Hippocampal formation (tissue), 2 donors: Measurements from ENCODE around the gene VGLL4.
"Not testable (repeated sequence)": the region's sequence is repeated elsewhere in the genome, so short reads cannot be mapped to it uniquely, and the experiment has no call there.

ENCODE experiments used
- DNase-seq, 2 donors: peaks; one replicate each; lab custom pipeline; 2025; lab: John Stamatoyannopoulos, UW

The VGLL4 gene

DNA sequence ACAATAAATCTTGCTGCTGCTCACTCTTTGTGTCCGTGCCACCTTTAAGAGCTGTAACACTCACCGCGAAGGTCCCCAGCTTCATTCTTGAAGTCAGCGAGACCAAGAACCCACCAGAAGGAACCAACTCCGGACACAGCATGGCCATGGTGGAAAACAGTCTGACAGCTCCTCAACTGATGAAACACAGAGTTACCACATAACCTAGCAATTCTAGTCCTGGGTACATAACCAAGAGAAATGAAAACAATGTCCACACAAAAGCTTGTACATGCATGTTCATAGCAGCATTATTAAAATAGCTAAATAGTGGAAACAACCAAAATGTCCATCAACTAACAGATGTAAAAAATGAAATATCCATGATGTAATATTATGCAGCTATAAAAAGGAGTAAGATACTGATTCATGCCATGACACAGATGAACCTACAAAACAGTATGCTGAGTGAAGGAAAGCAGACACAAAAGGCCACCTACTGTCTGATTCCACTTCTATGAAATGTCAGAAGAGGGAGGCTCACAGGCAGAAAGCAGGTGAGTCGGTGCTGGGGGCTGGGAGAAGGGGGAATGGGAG, 36.8 kb downstream of the VGLL4 start:
- DNase-seq: no peak

GRCh38 chr3:11606090-11606784, 37.5 kb downstream of the VGLL4 start:
- DNase-seq: no peak

GRCh38 chr3:11605398-11605797, 38.3 kb downstream of the VGLL4 start:
- DNase-seq: no peak

- DNase-seq: no peak
Observed at GRCh38 chr3:11604139-11604892, 39.4 kb downstream of the VGLL4 start.

GRCh38 chr3:11603628-11604027, 40.1 kb downstream of the VGLL4 start:
- no peak for DNase-seq

GRCh38 chr3:11602886-11603527, 40.7 kb downstream of the VGLL4 start:
- no peak for DNase-seq

GRCh38 chr3:11602239-11602840, 41.4 kb downstream of the VGLL4 start:
- DNase-seq: no peak

DNA sequence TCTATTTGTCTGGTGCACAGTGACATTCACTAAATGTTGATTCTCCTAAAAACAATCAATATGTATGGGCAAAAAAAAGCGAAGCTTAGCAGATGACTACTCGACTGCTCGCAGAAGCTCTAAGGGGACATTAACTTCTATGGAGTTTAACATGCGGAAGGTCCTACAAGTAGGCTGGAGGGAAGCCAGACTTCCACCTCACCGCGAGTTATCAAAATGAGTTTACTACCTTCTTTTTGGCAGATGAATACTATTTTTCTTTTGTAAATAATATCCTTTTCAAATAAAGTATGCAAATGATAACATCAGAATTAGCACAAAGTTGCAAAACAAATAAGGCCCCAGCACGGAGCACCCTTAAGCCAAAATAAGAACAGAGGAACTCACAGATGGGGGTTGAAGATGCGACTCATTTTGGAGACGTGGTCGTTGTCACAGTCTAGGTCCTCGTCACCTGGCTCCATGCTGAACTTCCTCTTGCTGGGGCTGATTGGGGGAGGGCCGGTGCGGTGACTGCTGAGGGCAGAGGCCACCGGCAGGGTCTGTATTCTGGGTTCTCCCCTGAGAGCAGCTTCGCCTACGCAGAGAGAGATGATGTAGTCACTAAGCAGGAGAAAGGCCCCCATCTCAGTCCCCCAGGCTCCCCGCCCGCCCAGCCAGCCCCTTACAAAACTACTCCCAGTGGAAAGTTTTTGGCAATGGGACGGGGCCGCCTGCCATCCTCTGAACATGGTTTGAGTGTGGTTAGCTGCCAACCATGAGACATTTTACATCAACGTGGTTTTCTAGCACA, 42.1 kb downstream of the VGLL4 start:
- DNase-seq: peak in 1 of 2 donors; percentile 34

- DNase-seq: no peak
Observed at GRCh38 chr3:11600501-11601282, 43.0 kb downstream of the VGLL4 start.

DNA sequence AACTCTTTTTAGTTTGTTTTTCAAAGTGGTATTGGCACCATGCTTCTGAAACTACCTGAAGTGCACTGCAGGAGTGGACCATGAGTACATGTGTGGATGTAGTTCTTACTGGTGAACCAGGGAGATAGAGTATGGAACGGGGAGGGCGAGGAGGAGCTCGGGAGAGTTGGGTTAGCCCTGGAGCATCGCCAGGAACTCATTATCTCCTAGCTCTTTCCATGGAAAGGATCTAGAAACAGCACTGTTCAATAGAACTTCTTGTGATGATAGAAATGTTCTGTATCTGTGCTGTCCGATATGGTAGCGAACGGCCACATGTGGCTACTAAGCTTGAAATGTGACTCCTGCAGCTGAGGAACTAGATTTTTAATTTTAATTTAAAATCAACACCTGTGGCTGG, 47.3 kb downstream of the VGLL4 start:
- DNase-seq: no peak

DNA sequence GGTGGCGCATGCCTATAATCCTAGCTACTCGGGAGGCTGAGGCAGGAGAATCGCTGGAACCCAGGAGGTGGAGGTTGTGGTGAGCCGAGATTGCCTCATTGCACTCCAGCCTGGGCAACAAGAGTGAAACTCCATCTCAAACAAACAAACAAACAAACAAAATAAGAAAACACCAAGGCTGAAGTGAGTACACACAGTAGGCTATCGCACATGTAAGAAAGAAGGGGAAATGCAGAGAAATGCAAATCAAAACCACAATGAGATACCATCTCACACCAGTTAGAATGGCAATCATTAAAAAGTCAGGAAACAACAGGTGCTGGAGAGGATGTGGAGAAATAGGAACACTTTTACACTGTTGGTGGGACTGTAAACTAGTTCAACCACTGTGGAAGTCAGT, 48.7 kb downstream of the VGLL4 start:
- not testable (repeated sequence) for DNase-seq

DNA sequence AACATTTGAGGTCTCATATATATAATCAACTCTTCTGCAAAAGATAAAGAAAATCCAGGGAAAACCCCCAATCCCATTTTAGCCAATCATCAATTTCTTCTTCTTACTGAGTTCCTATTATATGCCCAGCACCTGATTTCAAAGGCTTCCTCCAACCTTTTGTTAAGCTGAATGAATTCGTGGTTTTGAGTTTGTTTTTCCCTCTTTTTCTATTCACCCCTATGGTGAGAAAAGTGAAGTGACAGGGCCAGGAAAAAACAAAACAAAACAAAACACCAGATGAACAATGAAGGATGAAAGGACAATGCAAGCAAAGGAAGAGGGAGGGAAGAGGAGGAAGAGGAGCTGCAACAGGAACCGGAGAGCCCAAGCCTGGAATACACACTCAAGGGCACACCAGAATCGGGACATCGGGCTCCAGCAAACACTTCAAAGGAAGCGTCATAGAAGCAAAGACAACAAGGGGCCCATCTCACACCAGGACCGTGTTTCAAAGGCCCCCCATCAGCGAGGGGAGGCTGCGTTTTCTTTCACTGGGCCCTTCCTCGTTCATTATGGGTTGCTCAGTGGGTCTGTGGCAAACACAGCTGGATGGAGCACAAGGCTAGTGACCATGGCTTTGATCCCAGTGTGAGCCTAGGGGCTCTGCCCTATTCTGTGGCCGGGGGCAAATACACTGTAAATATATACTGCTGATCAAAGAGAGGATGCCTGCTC, 50.2 kb downstream of the VGLL4 start:
- DNase-seq: no peak

GRCh38 chr3:11592445-11593298, 51.0 kb downstream of the VGLL4 start:
- DNase-seq: peak in 1 of 2 donors; percentile 46

GRCh38 chr3:11591391-11592282, 52.1 kb downstream of the VGLL4 start:
- DNase-seq: peak; percentile 77 to 94

DNA sequence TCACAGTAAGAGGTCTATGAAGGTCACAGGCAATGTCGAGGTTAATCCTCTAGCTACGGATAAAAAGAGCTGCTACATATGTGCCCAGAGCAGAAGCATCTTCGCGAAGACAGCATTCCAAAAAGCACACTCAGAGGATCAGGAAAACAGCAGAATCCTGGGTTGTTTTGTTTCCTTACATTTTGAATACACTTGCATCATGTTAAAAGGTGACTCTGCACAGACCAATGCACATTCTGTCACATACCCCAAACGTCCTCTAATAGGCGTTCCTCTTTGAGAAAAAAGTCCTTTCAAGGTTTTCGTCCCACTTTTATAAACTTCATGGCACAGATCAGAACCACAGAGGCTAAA, 52.7 kb downstream of the VGLL4 start:
- DNase-seq: no peak

DNA sequence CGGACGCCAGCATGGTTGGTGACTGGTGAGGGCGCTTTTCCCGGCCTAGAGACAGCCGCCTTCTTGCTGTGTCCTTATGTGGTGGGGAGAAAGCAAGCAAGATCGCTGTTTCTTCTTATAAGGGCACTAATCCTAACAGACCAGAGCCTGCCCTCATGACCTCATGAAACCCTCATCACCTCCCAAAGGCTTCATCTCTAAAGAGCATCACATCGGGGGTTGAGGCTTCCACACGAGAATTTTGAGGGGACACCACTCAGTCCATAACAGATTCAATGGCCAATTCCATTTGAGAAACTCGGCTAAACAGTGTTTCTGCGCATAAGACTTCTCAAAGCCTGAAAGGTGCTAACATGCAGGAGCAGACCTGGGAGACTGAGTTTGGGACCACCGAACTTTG, 54.0 kb downstream of the VGLL4 start:
- no peak for DNase-seq

DNA sequence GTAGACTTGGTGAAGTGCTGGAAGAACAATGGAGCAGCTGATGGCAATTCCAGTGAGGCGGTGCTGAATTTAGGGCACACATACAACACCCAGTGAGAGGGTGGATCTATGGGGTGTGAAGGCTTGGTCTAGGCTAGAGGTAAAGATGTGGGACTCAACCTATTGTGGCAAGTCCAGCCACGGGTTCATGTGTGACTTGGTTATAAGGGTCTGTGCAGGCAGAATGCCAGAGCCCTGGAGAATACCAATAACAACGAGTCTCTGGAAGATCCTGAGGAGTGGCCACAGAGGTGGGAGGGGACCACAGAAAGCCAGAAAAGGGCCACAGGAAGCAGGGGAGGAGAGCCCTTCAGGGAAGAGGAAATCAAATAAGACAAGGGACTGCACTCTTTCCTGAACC, 55.0 kb downstream of the VGLL4 start:
- no peak for DNase-seq

GRCh38 chr3:11588338-11588737, 55.4 kb downstream of the VGLL4 start:
- no peak for DNase-seq
